ENCODE results near the gene EP400.
A peak's percentile ranks its signal among the peaks of the same experiment; 100 is the strongest.

DNA sequence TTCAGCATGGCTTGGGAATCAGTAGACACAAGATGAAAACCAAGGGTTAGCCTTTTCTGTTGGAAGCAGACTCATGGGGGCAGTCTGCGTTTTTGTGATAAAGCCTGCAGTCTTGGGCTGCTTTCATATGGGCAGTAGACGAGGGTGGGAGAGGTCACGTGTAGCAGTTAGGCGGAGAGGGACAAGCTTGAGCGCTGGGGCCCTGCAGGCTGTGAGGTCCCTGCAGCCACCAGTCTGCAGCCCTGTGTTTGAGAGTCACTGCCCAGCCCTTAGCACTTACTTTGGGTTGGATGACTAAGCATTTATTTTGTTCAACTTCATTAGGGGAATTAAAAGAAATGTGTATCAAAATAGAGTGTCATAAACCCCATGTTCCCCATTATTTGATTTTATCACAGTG is 37.2 kb downstream of the EP400 start:
- no peak for TF ChIP-seq SP2 (IDR thresholded peaks at IDR 0.05; ENCODE audit: low read length)
- 0 out of 2 replicates have a peak, but pooled peaks have one; percentile 7 for TF ChIP-seq MAFK (IDR thresholded peaks at IDR 0.05; ENCODE audit: low read depth, low read length)
- no peak for TF ChIP-seq NRF1 (IDR thresholded peaks at IDR 0.05; ENCODE audit: low read depth, low read length)
- no peak for TF ChIP-seq POLR2AphosphoS5 (IDR thresholded peaks at IDR 0.05; ENCODE audit: low read depth, low read length)
- no peak for TF ChIP-seq EZH2 (IDR thresholded peaks at IDR 0.05; ENCODE audit: low read depth, low read length, severe bottlenecking)
- TF ChIP-seq PHF8 (conservative IDR thresholded peaks at IDR 0.05; ENCODE audit: low read depth, low read length), result no peak
- TF ChIP-seq ZNF274 (IDR thresholded peaks at IDR 0.05; ENCODE audit: borderline replicate concordance, extremely low read depth, low read length), result no peak
- TF ChIP-seq, protein P1, sequence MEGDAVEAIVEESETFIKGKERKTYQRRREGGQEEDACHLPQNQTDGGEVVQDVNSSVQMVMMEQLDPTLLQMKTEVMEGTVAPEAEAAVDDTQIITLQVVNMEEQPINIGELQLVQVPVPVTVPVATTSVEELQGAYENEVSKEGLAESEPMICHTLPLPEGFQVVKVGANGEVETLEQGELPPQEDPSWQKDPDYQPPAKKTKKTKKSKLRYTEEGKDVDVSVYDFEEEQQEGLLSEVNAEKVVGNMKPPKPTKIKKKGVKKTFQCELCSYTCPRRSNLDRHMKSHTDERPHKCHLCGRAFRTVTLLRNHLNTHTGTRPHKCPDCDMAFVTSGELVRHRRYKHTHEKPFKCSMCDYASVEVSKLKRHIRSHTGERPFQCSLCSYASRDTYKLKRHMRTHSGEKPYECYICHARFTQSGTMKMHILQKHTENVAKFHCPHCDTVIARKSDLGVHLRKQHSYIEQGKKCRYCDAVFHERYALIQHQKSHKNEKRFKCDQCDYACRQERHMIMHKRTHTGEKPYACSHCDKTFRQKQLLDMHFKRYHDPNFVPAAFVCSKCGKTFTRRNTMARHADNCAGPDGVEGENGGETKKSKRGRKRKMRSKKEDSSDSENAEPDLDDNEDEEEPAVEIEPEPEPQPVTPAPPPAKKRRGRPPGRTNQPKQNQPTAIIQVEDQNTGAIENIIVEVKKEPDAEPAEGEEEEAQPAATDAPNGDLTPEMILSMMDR (IDR thresholded peaks at IDR 0.05; ENCODE audit: control extremely low read depth in 1 of 3, insufficient read depth in 1 of 3, low read depth in 1 of 3, low read length in 3 of 3), result no peak
- no peak for TF ChIP-seq RAD21 (IDR thresholded peaks at IDR 0.05 in 1 of 2, conservative IDR thresholded peaks at IDR 0.05 in 1 of 2; ENCODE audit: low read depth in 2 of 2, low read length in 2 of 2)

Measured in H1 (cell line).